Psoas muscle (tissue), 8 donors: ENCODE results near the gene TC2N. TPM values are rescaled to one million over a fixed set of nuclear protein-coding genes. Genes with fewer than 3 reads are reported as not detected.

Source experiments
- ATAC-seq, 4 donors: fragments of 200-7000 bp; cut with Tn5 transposase; one replicate each; pipeline ENCODE4 v1.9.1; 2020; ENCODE audit warnings: moderate library complexity in 3 of 4, mild to moderate bottlenecking in 2 of 4
- DNase-seq, 2 donors: peaks; one replicate each; pipeline ENCODE4 v3.0.0-alpha.2; 2020
- H3K27ac ChIP-seq: fragments of 200-600 bp; one replicate; pipeline ENCODE4 v1.8.0; 2022
- H3K27me3 ChIP-seq, 3 donors: fragments of 200-600 bp in 1 of 3; one replicate each; pipeline versions ENCODE4 v1.6.1 to v1.8.0; 2013 to 2022; ENCODE audit warnings: low read length in 2 of 3, mild to moderate bottlenecking in 2 of 3, moderate library complexity in 1 of 3; ENCODE audit not compliant: insufficient read depth in 3 of 3
- H3K36me3 ChIP-seq, 2 donors: fragments of 200-600 bp in 1 of 2; one replicate each; pipeline versions ENCODE4 v1.6.1 to v1.8.0; 2013 to 2022; ENCODE audit warnings: low read depth in 1 of 2, mild to moderate bottlenecking in 1 of 2, moderate library complexity in 1 of 2; ENCODE audit not compliant: insufficient read depth in 1 of 2
- H3K4me1 ChIP-seq: fragments of 200-600 bp; one replicate; pipeline ENCODE4 v1.8.0; 2022
- H3K4me3 ChIP-seq: fragments of 200-600 bp; one replicate; pipeline ENCODE4 v1.8.0; 2022; ENCODE audit warnings: mild to moderate bottlenecking
- H3K9me3 ChIP-seq: fragments of 200-600 bp; one replicate; pipeline ENCODE4 v1.8.0; 2022
- WGBS, 3 donors: extraction: QIAGEN DNeasy Blood & Tissue Kit; methylation state at CpG; one replicate each; pipeline versions ENCODE4 v1.1.6 to v1.1.7; 2013; 5-methylcytosine and 5-hydroxymethylcytosine counted together
- intact Hi-C, 2 donors: fragments of 100-400 bp; cut with DNase I; formaldehyde crosslinking; loops; one replicate each; pipeline versions ENCODE4 v1.11.0 to v1.14.2; 2022
- polyA plus RNA-seq, 3 donors: library from polyadenylated mRNA; stranded (reverse); fragments of 200-250 nt; gene quantifications; one replicate each; pipeline ENCODE4 v1.2.3, GENCODE V29; 2013
- total RNA-seq, 4 donors: library from RNA; stranded (reverse); fragmentation: NEBNext Ultra II Directional in 2 of 4; extraction: Animal tissue kit (Norgen Biotek cat#: 25700) in 2 of 4; gene quantifications; one replicate each; pipeline versions ENCODE4 v1.2.1 to v1.2.4, GENCODE V29; 2021 to 2023
- TF ChIP-seq, protein P1 (sequence below): fragments of 200-600 bp; IDR thresholded peaks from one replicate; pipeline ENCODE4 v1.8.0; 2022; ENCODE audit warnings: antibody characterized with exemption
- donor health status: healthy with polysubstance abuse.
- donor health status: DM: no; HTN: no; CAD: no; lungs with moderate emphysema.
- donor health status: Bipolar disorder and iron deficiency.
- donor health status: healthy.
- donor health status: DM: yes; HTN: yes; CAD: no.
- donor health status: DM: no; HTN: no; CAD: no.
- donor health status: DM: no; HTN: no; CAD: no.
- donor health status: DM: yes; HTN: yes; CAD: no.

Gene TC2N
- total and polyA plus RNA-seq, 7 donors = 1.2 to 4.3 (median 2.3) TPM

- Histone ChIP-seq H3K27me3 (peaks cover 0 to 41% (median 11%) of the 10 kb centered on the region in 3 donors), H3K4me3 (peak overlapping the region; percentile 59), H3K36me3 (no peaks in the 10 kb centered on the region), H3K27ac (no peak overlapping the region), H3K4me1 (no peaks in the 10 kb centered on the region), H3K9me3 (no peaks in the 10 kb centered on the region)
- 1 to 2% (median 2%) methylated on average over 52 to 84 of the region's 84 CpGs for WGBS, 3 donors
- TF ChIP-seq, protein P1, sequence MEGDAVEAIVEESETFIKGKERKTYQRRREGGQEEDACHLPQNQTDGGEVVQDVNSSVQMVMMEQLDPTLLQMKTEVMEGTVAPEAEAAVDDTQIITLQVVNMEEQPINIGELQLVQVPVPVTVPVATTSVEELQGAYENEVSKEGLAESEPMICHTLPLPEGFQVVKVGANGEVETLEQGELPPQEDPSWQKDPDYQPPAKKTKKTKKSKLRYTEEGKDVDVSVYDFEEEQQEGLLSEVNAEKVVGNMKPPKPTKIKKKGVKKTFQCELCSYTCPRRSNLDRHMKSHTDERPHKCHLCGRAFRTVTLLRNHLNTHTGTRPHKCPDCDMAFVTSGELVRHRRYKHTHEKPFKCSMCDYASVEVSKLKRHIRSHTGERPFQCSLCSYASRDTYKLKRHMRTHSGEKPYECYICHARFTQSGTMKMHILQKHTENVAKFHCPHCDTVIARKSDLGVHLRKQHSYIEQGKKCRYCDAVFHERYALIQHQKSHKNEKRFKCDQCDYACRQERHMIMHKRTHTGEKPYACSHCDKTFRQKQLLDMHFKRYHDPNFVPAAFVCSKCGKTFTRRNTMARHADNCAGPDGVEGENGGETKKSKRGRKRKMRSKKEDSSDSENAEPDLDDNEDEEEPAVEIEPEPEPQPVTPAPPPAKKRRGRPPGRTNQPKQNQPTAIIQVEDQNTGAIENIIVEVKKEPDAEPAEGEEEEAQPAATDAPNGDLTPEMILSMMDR = no peak
- intact Hi-C loops = no loop called here
- DNase-seq = peak; percentile 55 to 69
- peak; percentile 28 to 66 (median 56) for ATAC-seq
These were observed 31.2 kb downstream of the TC2N start for GRCh38 chr14:91835920-91836843.

GRCh38 chr14:91835197-91835919, 32.0 kb downstream of the TC2N start:
- no peak for DNase-seq
- peak overlapping the region; percentile 59 for H3K4me3 ChIP-seq
- WGBS, 3 donors = 9 to 13% (median 11%) methylated on average over 18 to 19 of the region's 19 CpGs
- peaks cover 0 to 41% (median 11%) of the 10 kb centered on the region in 3 donors for H3K27me3 ChIP-seq
- intact Hi-C loops = no loop called here
- H3K27ac ChIP-seq = no peak overlapping the region
- H3K9me3 ChIP-seq = no peaks in the 10 kb centered on the region
- ATAC-seq = no peak
- H3K4me1 ChIP-seq = no peaks in the 10 kb centered on the region
- H3K36me3 ChIP-seq = no peaks in the 10 kb centered on the region
- TF ChIP-seq, protein P1 = no peak

DNA sequence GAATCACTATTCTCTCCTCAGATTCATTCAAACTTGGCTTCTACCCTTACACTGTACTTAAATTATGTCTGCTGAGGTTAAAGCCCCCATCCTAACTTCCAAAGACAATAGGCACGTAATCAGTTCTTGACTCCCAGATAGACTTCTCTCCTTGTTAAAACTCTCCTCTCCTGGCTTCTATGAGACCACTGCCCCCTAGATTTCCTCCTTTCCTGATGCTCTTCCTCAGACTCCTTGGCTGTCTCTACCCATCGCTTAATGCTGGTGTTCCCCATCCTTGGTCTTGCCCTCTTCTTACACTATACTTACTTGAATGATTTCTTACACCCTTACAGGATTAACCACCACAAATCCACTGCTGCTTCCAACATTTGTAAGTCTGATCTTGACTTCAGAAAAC, 32.8 kb downstream of the TC2N start:
- no peak for ATAC-seq
- intact Hi-C loops = no loop called here

GRCh38 chr14:91831337-91831736, 36.0 kb downstream of the TC2N start:
- DNase-seq = no peak
- no peak overlapping the region for H3K4me3 ChIP-seq
- H3K27me3 ChIP-seq = peaks cover 0 to 22% (median 9%) of the 10 kb centered on the region in 3 donors
- no peak overlapping the region for H3K27ac ChIP-seq
- no peak for ATAC-seq
- no peaks in the 10 kb centered on the region for H3K4me1 ChIP-seq
- intact Hi-C loops = no loop called here
- 31 to 50% (median 33%) methylated on average over 1 of the region's 1 CpG for WGBS, 3 donors
- H3K9me3 ChIP-seq = peaks cover 7% of the 10 kb centered on the region
- TF ChIP-seq, protein P1 = no peak
- no peaks in the 10 kb centered on the region for H3K36me3 ChIP-seq

More for the DNA sequence above, 32.8 kb downstream of the TC2N start:
- Histone ChIP-seq H3K4me1 (no peaks in the 10 kb centered on the region), H3K4me3 (no peak overlapping the region), H3K27ac (no peak overlapping the region), H3K27me3 (peaks cover 0 to 41% (median 11%) of the 10 kb centered on the region in 3 donors), H3K9me3 (no peaks in the 10 kb centered on the region), H3K36me3 (no peaks in the 10 kb centered on the region)
- WGBS, 3 donors = 78 to 82% (median 80%) methylated on average over 2 of the region's 2 CpGs
- TF ChIP-seq, protein P1 = no peak
- DNase-seq = no peak
